ENCODE measurements around the gene EYA4.

DNA sequence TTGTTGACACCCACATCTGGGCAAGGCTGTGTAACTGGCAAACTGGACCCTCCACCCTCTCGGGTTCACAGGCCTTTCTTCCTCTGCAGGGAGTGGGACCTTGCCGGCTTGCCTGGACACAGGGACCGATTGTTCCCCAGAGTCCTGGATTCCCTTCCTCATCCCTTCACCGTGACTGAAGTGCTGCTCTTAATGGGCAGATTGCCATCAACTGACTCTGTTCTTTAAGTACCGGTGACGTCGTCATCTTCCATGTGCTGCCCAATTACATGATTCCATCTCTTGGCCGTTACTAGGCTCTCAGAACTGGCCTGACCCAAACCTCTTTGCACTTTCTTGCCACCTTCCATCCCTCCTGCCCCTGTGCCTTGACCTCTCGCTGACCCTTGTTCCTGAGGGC is 85.4 kb downstream of the EYA4 start:
- TF ChIP-seq, protein P1, sequence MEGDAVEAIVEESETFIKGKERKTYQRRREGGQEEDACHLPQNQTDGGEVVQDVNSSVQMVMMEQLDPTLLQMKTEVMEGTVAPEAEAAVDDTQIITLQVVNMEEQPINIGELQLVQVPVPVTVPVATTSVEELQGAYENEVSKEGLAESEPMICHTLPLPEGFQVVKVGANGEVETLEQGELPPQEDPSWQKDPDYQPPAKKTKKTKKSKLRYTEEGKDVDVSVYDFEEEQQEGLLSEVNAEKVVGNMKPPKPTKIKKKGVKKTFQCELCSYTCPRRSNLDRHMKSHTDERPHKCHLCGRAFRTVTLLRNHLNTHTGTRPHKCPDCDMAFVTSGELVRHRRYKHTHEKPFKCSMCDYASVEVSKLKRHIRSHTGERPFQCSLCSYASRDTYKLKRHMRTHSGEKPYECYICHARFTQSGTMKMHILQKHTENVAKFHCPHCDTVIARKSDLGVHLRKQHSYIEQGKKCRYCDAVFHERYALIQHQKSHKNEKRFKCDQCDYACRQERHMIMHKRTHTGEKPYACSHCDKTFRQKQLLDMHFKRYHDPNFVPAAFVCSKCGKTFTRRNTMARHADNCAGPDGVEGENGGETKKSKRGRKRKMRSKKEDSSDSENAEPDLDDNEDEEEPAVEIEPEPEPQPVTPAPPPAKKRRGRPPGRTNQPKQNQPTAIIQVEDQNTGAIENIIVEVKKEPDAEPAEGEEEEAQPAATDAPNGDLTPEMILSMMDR (IDR thresholded peaks at IDR 0.05): no peak
- TF ChIP-seq POLR2A (IDR thresholded peaks at IDR 0.05): no peak
